ENCODE results near the gene HSPB7. TPM values are rescaled to one million over a fixed set of nuclear protein-coding genes. Genes with fewer than 3 reads are reported as not detected.
A peak's percentile ranks its signal among the peaks of the same experiment; 100 is the strongest.

HSPB7 gene
- 1.8 TPM for polyA plus RNA-seq (2012; ENCODE audit: insufficient read depth, insufficient read length, low read depth)

DNA sequence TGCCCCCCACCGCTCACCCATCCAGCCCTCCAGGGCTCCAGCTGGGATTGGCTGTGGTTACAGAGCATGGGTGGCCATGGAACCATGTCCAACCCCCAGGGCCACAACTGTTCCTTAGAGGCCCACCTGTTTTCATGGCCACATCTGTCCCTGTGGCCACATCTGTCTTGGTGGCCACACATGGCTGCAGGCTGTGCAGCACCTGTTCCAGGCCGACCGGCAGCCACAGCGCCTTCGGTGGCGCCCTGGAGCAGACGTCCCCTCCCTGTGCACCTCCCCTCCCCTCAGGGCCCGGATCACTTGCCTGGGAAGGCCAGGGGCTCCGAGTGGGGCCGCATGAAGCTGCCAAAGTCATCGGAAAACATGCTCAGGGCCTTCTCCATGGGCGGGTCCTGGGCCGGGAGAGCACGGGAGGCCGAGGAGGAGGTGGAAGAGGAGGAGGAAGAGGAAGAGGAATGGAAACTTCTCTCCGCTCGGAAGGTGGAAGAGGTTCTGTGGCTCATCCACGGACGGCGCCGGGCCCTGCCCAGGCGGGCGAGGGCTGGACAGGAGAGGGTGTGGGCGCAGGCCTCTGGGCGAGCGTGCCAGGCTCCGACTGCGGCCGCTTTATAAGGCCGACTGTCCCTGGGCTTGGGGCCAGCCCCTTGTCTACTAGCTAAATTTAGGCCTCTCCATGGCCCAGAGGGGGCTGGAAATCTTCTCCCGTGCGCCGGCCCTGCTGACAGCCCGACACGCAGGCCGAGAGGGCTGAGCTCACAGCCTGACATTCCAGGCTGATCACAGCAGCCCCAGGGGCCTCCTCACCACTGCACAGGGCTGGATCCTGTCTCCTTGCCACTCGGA, at the start of gene HSPB7:
Gene HSPB7, minus strand, starts transcription at position 583 of the 843 bp plus-strand sequence. Its CDS starts 80 bp downstream, at position 503.
- Histone ChIP-seq H3K4me3 (ENCODE audit: low read depth, low read length) (no peak within 1 kb of the TSS), H3K36me3 (no peaks in the 10 kb centered on the region), H3K9me3 (no peaks in the 10 kb centered on the region), H3K4me1 (peaks cover 40% of the 10 kb centered on the region), H3K27me3 (no peaks in the 10 kb centered on the region)
- TF ChIP-seq CTCF (IDR thresholded peaks at IDR 0.05; ENCODE audit: low read depth, low read length) = no peak
- DNase-seq = peak; percentile 34

DNA sequence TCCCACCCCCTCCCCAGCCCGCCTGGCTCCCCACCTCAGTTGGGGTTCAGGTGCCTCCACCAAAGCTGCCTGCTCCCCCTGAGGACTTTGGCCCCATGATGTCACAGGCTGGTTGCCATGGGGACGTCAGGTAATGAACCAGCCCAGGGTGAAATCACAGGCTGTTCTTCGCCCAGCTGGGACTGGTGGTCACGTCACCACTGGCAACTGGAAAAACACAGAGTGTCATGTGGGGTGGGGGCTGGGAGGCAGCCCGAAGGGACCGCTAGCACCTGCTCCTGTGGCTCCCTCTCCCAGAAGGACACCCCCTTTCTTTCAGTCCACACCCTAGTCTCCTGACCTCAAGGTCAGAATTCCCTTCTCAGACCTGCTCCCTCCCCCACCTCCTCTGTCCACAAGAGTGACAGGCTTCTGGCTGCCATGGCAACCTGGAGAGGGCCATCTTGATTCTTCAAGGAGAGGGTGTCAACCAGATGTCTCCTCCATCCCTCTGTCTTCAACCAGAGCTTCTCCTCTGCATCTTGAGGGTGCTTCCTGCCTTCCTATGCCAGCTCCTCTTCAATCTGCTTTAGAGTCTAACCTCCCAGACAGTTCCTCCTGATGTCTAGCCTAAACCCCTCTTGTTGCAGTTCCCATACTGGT, 49.4 kb upstream of the HSPB7 start:
- Histone ChIP-seq H3K9me3 (no peaks in the 10 kb centered on the region), H3K36me3 (no peaks in the 10 kb centered on the region), H3K4me1 (no peaks in the 10 kb centered on the region), H3K4me3 (ENCODE audit: low read depth, low read length) (no peak overlapping the region), H3K27me3 (no peaks in the 10 kb centered on the region)
- DNase-seq = peak; percentile 20
- no peak for TF ChIP-seq CTCF (IDR thresholded peaks at IDR 0.05; ENCODE audit: low read depth, low read length)

DNA sequence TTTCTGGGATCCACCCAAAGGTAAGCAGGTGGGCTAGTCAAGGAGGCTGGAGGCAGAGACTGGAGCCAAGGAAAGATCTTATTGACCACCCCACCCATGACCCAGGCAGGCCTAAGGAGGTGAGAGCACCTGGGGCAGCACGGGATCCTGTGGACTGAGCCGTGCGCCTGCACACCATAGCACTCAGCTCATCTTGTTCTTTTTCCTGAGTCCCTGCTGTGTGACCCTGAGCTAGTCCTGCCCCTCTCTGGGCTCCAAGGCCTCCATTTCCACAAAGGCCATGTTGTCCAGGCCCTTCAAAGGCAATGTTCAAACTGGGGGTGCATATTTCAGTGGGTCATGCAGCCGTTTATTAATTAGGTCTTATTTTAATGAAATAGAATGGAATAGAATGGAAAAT, 48.4 kb upstream of the HSPB7 start:
- no peak overlapping the region for H3K4me3 ChIP-seq (ENCODE audit: low read depth, low read length)
- no peak for DNase-seq
- no peaks in the 10 kb centered on the region for H3K9me3 ChIP-seq
- no peaks in the 10 kb centered on the region for H3K36me3 ChIP-seq
- no peaks in the 10 kb centered on the region for H3K4me1 ChIP-seq
- TF ChIP-seq CTCF (IDR thresholded peaks at IDR 0.05; ENCODE audit: low read depth, low read length) = no peak
- H3K27me3 ChIP-seq = no peaks in the 10 kb centered on the region

DNA sequence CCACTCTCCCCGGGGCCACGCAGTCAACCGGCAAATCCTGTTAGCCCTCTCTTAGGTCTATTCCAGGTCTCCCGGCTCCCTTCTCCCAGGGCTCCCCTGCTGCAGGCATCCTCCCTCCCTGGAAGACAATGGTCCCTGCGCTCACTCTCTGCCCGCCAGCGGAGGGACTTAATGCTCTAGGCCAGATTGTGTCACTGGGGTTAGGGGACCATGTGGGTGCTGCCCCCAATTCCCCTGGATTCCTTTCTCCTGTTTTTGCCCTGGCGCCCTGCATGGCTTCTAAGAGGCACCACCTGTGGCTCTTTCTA, 47.4 kb upstream of the HSPB7 start:
- Histone ChIP-seq H3K36me3 (no peaks in the 10 kb centered on the region), H3K9me3 (no peaks in the 10 kb centered on the region), H3K27me3 (no peaks in the 10 kb centered on the region), H3K4me3 (ENCODE audit: low read depth, low read length) (no peak overlapping the region), H3K4me1 (no peaks in the 10 kb centered on the region)
- TF ChIP-seq CTCF (IDR thresholded peaks at IDR 0.05; ENCODE audit: low read depth, low read length) = no peak
- DNase-seq = no peak

DNA sequence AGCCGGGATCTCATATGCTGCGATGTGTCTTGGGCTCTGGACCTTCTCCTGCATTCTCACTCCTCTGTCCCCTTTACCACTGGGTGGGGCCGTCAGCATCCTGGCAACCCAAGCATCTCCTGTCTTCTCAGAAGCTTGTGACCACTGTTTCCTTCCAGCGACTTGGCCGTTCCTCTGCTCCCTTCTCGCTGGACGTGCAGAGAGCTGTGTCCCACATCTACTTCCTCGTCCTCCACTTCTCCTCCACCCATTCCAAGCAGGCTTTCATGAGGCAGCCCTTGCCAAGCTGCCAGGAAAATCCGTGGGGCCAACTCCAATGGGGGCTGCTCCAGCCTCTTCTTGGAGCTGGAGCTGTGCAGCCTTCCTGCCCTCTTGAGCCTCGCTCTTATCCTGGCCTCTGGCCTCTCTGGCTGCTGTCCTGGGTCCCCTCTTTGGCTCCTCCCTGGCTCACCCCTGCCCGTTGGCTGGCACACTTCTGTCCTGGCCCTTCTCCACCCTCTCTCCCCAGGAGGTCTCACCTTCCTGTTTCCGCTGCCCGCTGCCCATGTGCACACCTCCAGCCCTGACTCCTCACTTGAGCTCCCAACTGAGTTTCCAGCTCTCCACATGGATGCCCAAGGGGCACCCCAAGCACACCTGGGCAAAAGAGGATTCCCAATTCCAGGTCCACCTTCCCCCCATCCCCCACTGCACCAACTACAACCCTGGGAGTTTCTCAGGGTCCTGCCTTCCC, 46.9 kb upstream of the HSPB7 start:
- no peak overlapping the region for H3K4me3 ChIP-seq (ENCODE audit: low read depth, low read length)
- H3K4me1 ChIP-seq = no peaks in the 10 kb centered on the region
- no peak for DNase-seq
- no peaks in the 10 kb centered on the region for H3K36me3 ChIP-seq
- H3K9me3 ChIP-seq = no peaks in the 10 kb centered on the region
- no peak for TF ChIP-seq CTCF (IDR thresholded peaks at IDR 0.05; ENCODE audit: low read depth, low read length)
- no peaks in the 10 kb centered on the region for H3K27me3 ChIP-seq

Measured in BE2C (cell line).